HG03159 (cell line): Measurements from ENCODE around the gene WNT10A.
"Not testable (repeated sequence)": the region's sequence is repeated elsewhere in the genome, so short reads cannot be mapped to it uniquely, and the experiment has no call there.

ENCODE experiments used
- ATAC-seq: cut with Tn5 transposase; IDR thresholded peaks from one replicate; pipeline ENCODE4 v1.9.1; 2021; ENCODE audit warnings: mild to moderate bottlenecking, moderate library complexity; ENCODE audit not compliant: unreplicated experiment

The WNT10A gene

GRCh38 chr2:218880102-218880858, at the start of gene WNT10A:
Gene WNT10A (plus strand): TSS chr2:218880852. CDS start chr2:218880996, 144 bp downstream.
- ATAC-seq = peak; percentile 67

GRCh38 chr2:218831378-218831990, 49.2 kb upstream of the WNT10A start, which contains the start of gene PRKAG3:
Gene PRKAG3 (minus strand): TSS chr2:218831803.
- ATAC-seq = no peak

- no peak for ATAC-seq
Observed at GRCh38 chr2:218832081-218832480, 48.6 kb upstream of the WNT10A start.

GRCh38 chr2:218832520-218832919, 48.1 kb upstream of the WNT10A start:
- ATAC-seq = no peak

GRCh38 chr2:218833023-218833609, 47.5 kb upstream of the WNT10A start:
- ATAC-seq = no peak

- no peak for ATAC-seq
Observed at GRCh38 chr2:218834685-218835084, 46.0 kb upstream of the WNT10A start.

- no peak for ATAC-seq
Observed at GRCh38 chr2:218837495-218837894, 43.2 kb upstream of the WNT10A start.

- no peak for ATAC-seq
Observed at GRCh38 chr2:218839430-218839829, 41.2 kb upstream of the WNT10A start.

- ATAC-seq = no peak
Observed at GRCh38 chr2:218839888-218840287, 40.8 kb upstream of the WNT10A start.

GRCh38 chr2:218844334-218844733, 36.3 kb upstream of the WNT10A start:
- not testable (repeated sequence) for ATAC-seq

GRCh38 chr2:218846963-218847362, 33.7 kb upstream of the WNT10A start:
- ATAC-seq = not testable (repeated sequence)

- ATAC-seq = no peak
Observed at GRCh38 chr2:218849721-218850120, 30.9 kb upstream of the WNT10A start.

GRCh38 chr2:218850796-218851195, 29.9 kb upstream of the WNT10A start:
- no peak for ATAC-seq

- ATAC-seq = no peak
Observed at GRCh38 chr2:218851286-218851685, 29.4 kb upstream of the WNT10A start.

- no peak for ATAC-seq
Observed at GRCh38 chr2:218852911-218853667, 27.6 kb upstream of the WNT10A start.

GRCh38 chr2:218853766-218854165, 26.9 kb upstream of the WNT10A start:
- no peak for ATAC-seq

- ATAC-seq = no peak
Observed at GRCh38 chr2:218854860-218855259, 25.8 kb upstream of the WNT10A start.

GRCh38 chr2:218855305-218856166, 25.1 kb upstream of the WNT10A start:
- no peak for ATAC-seq

- ATAC-seq = no peak
Observed at GRCh38 chr2:218856167-218856895, 24.3 kb upstream of the WNT10A start.

- no peak for ATAC-seq
Observed at GRCh38 chr2:218856896-218857243, 23.8 kb upstream of the WNT10A start.
